PC-9 (cell line): Measurements from ENCODE around the gene CTDSP1. TPM values are rescaled to one million over a fixed set of nuclear protein-coding genes. Genes with fewer than 3 reads are reported as not detected.
A peak's percentile ranks its signal among the peaks of the same experiment; 100 is the strongest.

Source experiments
- BruUV-seq: library from RNA; stranded (reverse); fragments of 400-500 nt; replicated peaks from 2 replicates; lab custom pipeline; 2021; lab: Mats Ljungman, UMichigan
- CTCF ChIA-PET: fragments of 300-600 bp; sonication (Branson Sonifier 250); formaldehyde crosslinking; loops from one replicate; lab custom pipeline; 2022; ENCODE audit warnings: antibody characterized with exemption; lab: Charles Lee
- POLR2A ChIA-PET: fragments of 300-600 bp; sonication (Branson Sonifier 250); formaldehyde crosslinking; loops from one replicate; lab custom pipeline; 2022; ENCODE audit warnings: antibody characterized with exemption; ENCODE audit not compliant: unreplicated experiment; lab: Charles Lee
- DNase-seq, 2 experiments: peaks; one replicate each; pipeline versions ENCODE4 v3.0.0 to v3.0.0-alpha.2; 2015 to 2022; ENCODE audit warnings: mixed read lengths in 1 of 2
- H2AFZ ChIP-seq: fragments of 200-600 bp; sonication (generic); 2 replicates; pipeline ENCODE4 v1.8.1; 2017; ENCODE audit warnings: antibody characterized with exemption
- H3F3A ChIP-seq: fragments of 200-600 bp; sonication (generic); 2 replicates; pipeline ENCODE4 v1.8.1; 2017; ENCODE audit warnings: antibody characterized with exemption, mild to moderate bottlenecking, low read depth; ENCODE audit not compliant: insufficient read depth
- H3K27ac ChIP-seq: fragments of 200-600 bp; sonication (generic); 2 replicates; pipeline ENCODE4 v1.6.1; 2016; ENCODE audit warnings: mixed run types
- H3K27me3 ChIP-seq: fragments of 200-600 bp; sonication (generic); 2 replicates; pipeline ENCODE4 v1.6.1; 2016; ENCODE audit warnings: low read depth, mixed run types; ENCODE audit not compliant: insufficient read depth
- H3K36me3 ChIP-seq: fragments of 200-600 bp; sonication (generic); 2 replicates; pipeline ENCODE4 v1.6.1; 2016; ENCODE audit warnings: low read depth, mixed run types
- H3K4me1 ChIP-seq: fragments of 200-600 bp; sonication (generic); replicated peaks from 2 replicates; pipeline ENCODE4 v1.6.1; 2016; ENCODE audit warnings: mixed run types; ENCODE audit not compliant: insufficient read depth
- H3K4me2 ChIP-seq: fragments of 200-600 bp; sonication (generic); 2 replicates; pipeline ENCODE4 v1.6.1; 2017; ENCODE audit warnings: mixed run types
- H3K4me3 ChIP-seq: fragments of 200-600 bp; sonication (generic); 2 replicates; pipeline ENCODE4 v1.6.1; 2016; ENCODE audit warnings: mixed run types
- H3K79me2 ChIP-seq: fragments of 200-600 bp; sonication (generic); 2 replicates; pipeline ENCODE4 v1.6.1; 2017; ENCODE audit warnings: low read depth, mixed run types
- H3K9me2 ChIP-seq: fragments of 200-600 bp; sonication (generic); 2 replicates; pipeline ENCODE4 v1.8.1; 2017; ENCODE audit warnings: mild to moderate bottlenecking; ENCODE audit not compliant: insufficient read depth
- H3K9me3 ChIP-seq: fragments of 200-600 bp; sonication (generic); 2 replicates; pipeline ENCODE4 v1.8.1; 2016; ENCODE audit warnings: low read depth; ENCODE audit not compliant: insufficient read depth
- H4K20me1 ChIP-seq: fragments of 200-600 bp; sonication (generic); 2 replicates; pipeline ENCODE4 v1.8.1; 2017; ENCODE audit not compliant: insufficient read depth
- CTCF ChIP-seq: fragments of 200-600 bp; sonication (generic); conservative IDR thresholded peaks from 2 replicates; pipeline ENCODE4 v1.6.1; 2017; ENCODE audit warnings: mixed run types, antibody characterized with exemption, mild to moderate bottlenecking, moderate library complexity
- EZH2 ChIP-seq: fragments of 200-600 bp; sonication (generic); IDR thresholded peaks from 2 replicates; pipeline ENCODE4 v1.8.0; 2017; ENCODE audit warnings: antibody characterized with exemption, low read depth
- intact Hi-C: fragments of 100-400 bp; cut with micrococcal nuclease; formaldehyde crosslinking; loops from one replicate; pipeline ENCODE4 v1.10.0; 2022; ENCODE audit not compliant: unreplicated experiment
- total RNA-seq: library from RNA; stranded (reverse); gene quantifications from 2 replicates; pipeline ENCODE4 v1.2.3, GENCODE V29; 2021

The CTDSP1 gene
- total RNA-seq, 1 experiment from 2014 or later = 61.8 TPM

- Histone ChIP-seq H3K4me3 (no peak overlapping the region), H3F3A (peaks cover 29% of the 10 kb centered on the region; the same call in 1 of the 2 replicates), H3K4me1 (peaks cover 22% of the 10 kb centered on the region), H3K9me3 (no peaks in the 10 kb centered on the region), H4K20me1 (peaks cover 6% of the 10 kb centered on the region; the same call in 1 of the 2 replicates), H2AFZ (no peak overlapping the region), H3K4me2 (peak overlapping the region; percentile 82), H3K27ac (no peak overlapping the region), H3K9me2 (no peaks in the 10 kb centered on the region), H3K27me3 (no peaks in the 10 kb centered on the region), H3K36me3 (no peaks in the 10 kb centered on the region), H3K79me2 (peaks cover 36% of the 10 kb centered on the region)
- CTCF ChIA-PET = no interaction called here
- no TSS peak for BruUV-seq
- no peak for TF ChIP-seq CTCF
- TF ChIP-seq EZH2 = no peak
- DNase-seq = no peak
- POLR2A ChIA-PET = no interaction called here
- intact Hi-C loops = no loop called here
Measured at GRCh38 chr2:218401890-218402289, 2.2 kb downstream of the CTDSP1 start.

- POLR2A ChIA-PET = no interaction called here
- TF ChIP-seq CTCF (no peak), EZH2 (no peak)
- Histone ChIP-seq H3F3A (peaks cover 26% of the 10 kb centered on the region; the same call in 1 of the 2 replicates), H3K4me1 (peaks cover 21% of the 10 kb centered on the region), H3K27ac (no peak overlapping the region), H3K9me3 (no peaks in the 10 kb centered on the region), H3K79me2 (peaks cover 30% of the 10 kb centered on the region), H2AFZ (no peak overlapping the region), H3K36me3 (no peaks in the 10 kb centered on the region), H3K9me2 (no peaks in the 10 kb centered on the region), H3K27me3 (no peaks in the 10 kb centered on the region), H3K4me2 (no peak overlapping the region), H3K4me3 (no peak overlapping the region), H4K20me1 (peaks cover 6% of the 10 kb centered on the region; the same call in 1 of the 2 replicates)
- BruUV-seq = no TSS peak
- no peak for DNase-seq
- intact Hi-C loops = no loop called here
- CTCF ChIA-PET = no interaction called here
Measured at GRCh38 chr2:218402491-218402901, 2.8 kb downstream of the CTDSP1 start.

- no TSS peak for BruUV-seq
- no peak overlapping the region for H3K4me3 ChIP-seq
- H3K27me3 ChIP-seq = no peaks in the 10 kb centered on the region
- no peak overlapping the region for H3K27ac ChIP-seq
- no peak overlapping the region for H2AFZ ChIP-seq
- H3K9me2 ChIP-seq = no peaks in the 10 kb centered on the region
- H4K20me1 ChIP-seq = peaks cover 6% of the 10 kb centered on the region; the same call in 1 of the 2 replicates
- peaks cover 29% of the 10 kb centered on the region for H3K79me2 ChIP-seq
- H3K36me3 ChIP-seq = no peaks in the 10 kb centered on the region
- intact Hi-C loops = no loop called here
- TF ChIP-seq CTCF (no peak), EZH2 (no peak)
- no peak overlapping the region for H3K4me2 ChIP-seq
- no peaks in the 10 kb centered on the region for H3K9me3 ChIP-seq
- no peak for DNase-seq
- POLR2A ChIA-PET = no interaction called here
- peaks cover 20% of the 10 kb centered on the region for H3K4me1 ChIP-seq
- peaks cover 21% of the 10 kb centered on the region; the same call in 1 of the 2 replicates for H3F3A ChIP-seq
- CTCF ChIA-PET = no interaction called here
Measured at GRCh38 chr2:218402911-218403411, 3.3 kb downstream of the CTDSP1 start.
